PC-3 (cell line): ENCODE results near the gene BICRAL. TPM values are rescaled to one million over a fixed set of nuclear protein-coding genes. Genes with fewer than 3 reads are reported as not detected.

Experiments used
- ATAC-seq: fragments of 200-7000 bp; cut with Tn5 transposase; 2 replicates; pipeline ENCODE4 v1.9.1; 2020; ENCODE audit warnings: mild to moderate bottlenecking, moderate library complexity
- BruUV-seq: library from RNA; stranded (reverse); fragments of 400-500 nt; replicated peaks from 2 replicates; lab custom pipeline; 2021; lab: Mats Ljungman, UMichigan
- CTCF ChIA-PET: fragments of 300-600 bp; sonication (Branson Sonifier 250); formaldehyde crosslinking; loops from one replicate; lab custom pipeline; 2022; ENCODE audit warnings: antibody characterized with exemption; lab: Charles Lee
- POLR2A ChIA-PET: fragments of 300-600 bp; sonication (Branson Sonifier 250); formaldehyde crosslinking; loops from one replicate; lab custom pipeline; 2022; ENCODE audit warnings: antibody characterized with exemption; ENCODE audit not compliant: unreplicated experiment; lab: Charles Lee
- DNase-seq: peaks from one replicate; pipeline ENCODE4 v3.0.0-alpha.2; 2015
- H2AFZ ChIP-seq: fragments of 300-600 bp; sonication (generic); 2 replicates; pipeline ENCODE4 v1.6.0; 2016; ENCODE audit warnings: antibody characterized with exemption, low read length
- H3F3A ChIP-seq: fragments of 300-600 bp; sonication (generic); one replicate; pipeline ENCODE4 v1.6.0; 2017; ENCODE audit warnings: antibody characterized with exemption, low read length, control low read depth, mild to moderate bottlenecking; ENCODE audit not compliant: unreplicated experiment
- H3K27ac ChIP-seq: fragments of 300-600 bp; sonication (generic); 2 replicates; pipeline ENCODE4 v1.5.1; 2016; ENCODE audit warnings: mild to moderate bottlenecking, low read length
- H3K27me3 ChIP-seq: fragments of 300-600 bp; sonication (generic); 2 replicates; pipeline ENCODE4 v1.6.1; 2016; ENCODE audit warnings: low read length, mixed read lengths
- H3K36me3 ChIP-seq: fragments of 300-600 bp; sonication (generic); 2 replicates; pipeline ENCODE4 v1.6.1; 2016; ENCODE audit warnings: low read depth, mixed run types, low read length, mixed read lengths
- H3K4me1 ChIP-seq: fragments of 300-600 bp; sonication (generic); 2 replicates; pipeline ENCODE4 v1.5.1; 2016; ENCODE audit warnings: low read length; ENCODE audit not compliant: insufficient read depth
- H3K4me2 ChIP-seq: fragments of 300-600 bp; sonication (generic); 2 replicates; pipeline ENCODE4 v1.6.0; 2016; ENCODE audit warnings: low read length
- H3K4me3 ChIP-seq: fragments of 300-600 bp; sonication (generic); 2 replicates; pipeline ENCODE4 v1.5.1; 2016; ENCODE audit warnings: mild to moderate bottlenecking, low read length, mixed read lengths
- H3K79me2 ChIP-seq: fragments of 300-600 bp; sonication (generic); 2 replicates; pipeline ENCODE4 v1.6.1; 2017; ENCODE audit warnings: low read length, mixed read lengths
- H3K9ac ChIP-seq: fragments of 300-600 bp; sonication (generic); 2 replicates; pipeline ENCODE4 v1.6.0; 2016; ENCODE audit warnings: mild to moderate bottlenecking, low read length
- H3K9me2 ChIP-seq: fragments of 300-600 bp; sonication (generic); replicated peaks from 2 replicates; pipeline ENCODE4 v1.6.1; 2016; ENCODE audit warnings: mixed run types, low read length, mixed read lengths
- H3K9me3 ChIP-seq: fragments of 300-600 bp; sonication (generic); 2 replicates; pipeline ENCODE4 v1.6.1; 2016; ENCODE audit warnings: low read length, mixed read lengths
- H4K20me1 ChIP-seq: fragments of 300-600 bp; sonication (generic); 2 replicates; pipeline ENCODE4 v1.6.1; 2016; ENCODE audit warnings: low read length, mixed read lengths
- EZH2 ChIP-seq: fragments of 300-600 bp; sonication (generic); IDR thresholded peaks from one replicate; pipeline ENCODE4 v1.6.1; 2017; ENCODE audit warnings: antibody characterized with exemption, mild to moderate bottlenecking, low read length; ENCODE audit not compliant: unreplicated experiment
- EZH2phosphoT487 ChIP-seq: fragments of 300-600 bp; sonication (generic); IDR thresholded peaks from 2 replicates; pipeline ENCODE4 v1.6.1; 2018; ENCODE audit warnings: mild to moderate bottlenecking, antibody characterized with exemption, low read length, borderline replicate concordance
- intact Hi-C: fragments of 100-400 bp; cut with micrococcal nuclease; formaldehyde crosslinking; loops from 2 replicates; pipeline ENCODE4 v1.9.0; 2023
- total RNA-seq: library from RNA; depleted of rRNA; stranded (reverse); fragments of >200 nt; gene quantifications from 2 replicates; pipeline ENCODE4 v1.2.3, GENCODE V29; 2014
- TF ChIP-seq, protein P1 (sequence below): fragments of 300-600 bp; sonication (generic); conservative IDR thresholded peaks from 2 replicates; pipeline ENCODE4 v1.5.1; 2017; ENCODE audit warnings: antibody characterized with exemption, low read depth, mild to moderate bottlenecking, low read length

Gene BICRAL
- total RNA-seq, 1 experiment from 2014 or later, result 3.3 TPM

- Histone ChIP-seq H3K4me3 (peak overlapping the region; percentile 76), H3K9me2 (no peaks in the 10 kb centered on the region), H4K20me1 (no peaks in the 10 kb centered on the region), H3K4me1 (peaks cover 48% of the 10 kb centered on the region), H3K9ac (peak overlapping the region; percentile 99), H3K27me3 (no peaks in the 10 kb centered on the region), H3K79me2 (peaks cover 46% of the 10 kb centered on the region), H3K4me2 (peak overlapping the region; percentile 89), H3F3A (no peaks in the 10 kb centered on the region), H3K9me3 (no peaks in the 10 kb centered on the region), H3K27ac (peak overlapping the region; percentile 93), H2AFZ (no peak overlapping the region), H3K36me3 (no peaks in the 10 kb centered on the region)
- ATAC-seq (no peak), DNase-seq (no peak)
- POLR2A ChIA-PET, result interaction anchor here (0.5 to 0.7 kb wide), 5 partner anchors 14 to 165 kb away, joined by 3 to 9 read pairs (median 3); partner anchors contain the start of genes RPL7L1 and TBCC
- CTCF ChIA-PET, result no interaction called here
- TF ChIP-seq, protein P1, sequence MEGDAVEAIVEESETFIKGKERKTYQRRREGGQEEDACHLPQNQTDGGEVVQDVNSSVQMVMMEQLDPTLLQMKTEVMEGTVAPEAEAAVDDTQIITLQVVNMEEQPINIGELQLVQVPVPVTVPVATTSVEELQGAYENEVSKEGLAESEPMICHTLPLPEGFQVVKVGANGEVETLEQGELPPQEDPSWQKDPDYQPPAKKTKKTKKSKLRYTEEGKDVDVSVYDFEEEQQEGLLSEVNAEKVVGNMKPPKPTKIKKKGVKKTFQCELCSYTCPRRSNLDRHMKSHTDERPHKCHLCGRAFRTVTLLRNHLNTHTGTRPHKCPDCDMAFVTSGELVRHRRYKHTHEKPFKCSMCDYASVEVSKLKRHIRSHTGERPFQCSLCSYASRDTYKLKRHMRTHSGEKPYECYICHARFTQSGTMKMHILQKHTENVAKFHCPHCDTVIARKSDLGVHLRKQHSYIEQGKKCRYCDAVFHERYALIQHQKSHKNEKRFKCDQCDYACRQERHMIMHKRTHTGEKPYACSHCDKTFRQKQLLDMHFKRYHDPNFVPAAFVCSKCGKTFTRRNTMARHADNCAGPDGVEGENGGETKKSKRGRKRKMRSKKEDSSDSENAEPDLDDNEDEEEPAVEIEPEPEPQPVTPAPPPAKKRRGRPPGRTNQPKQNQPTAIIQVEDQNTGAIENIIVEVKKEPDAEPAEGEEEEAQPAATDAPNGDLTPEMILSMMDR, result no peak
- TF ChIP-seq EZH2, result no peak
- no peak for TF ChIP-seq EZH2phosphoT487
- BruUV-seq, result no TSS peak
- intact Hi-C loops, result loop anchor here (2.0 kb wide), 1 partner anchor 15 kb away; no protein-coding TSS in a partner anchor
These were observed 381 bp upstream of the BICRAL start for GRCh38 chr6:42781546-42781795.

DNA sequence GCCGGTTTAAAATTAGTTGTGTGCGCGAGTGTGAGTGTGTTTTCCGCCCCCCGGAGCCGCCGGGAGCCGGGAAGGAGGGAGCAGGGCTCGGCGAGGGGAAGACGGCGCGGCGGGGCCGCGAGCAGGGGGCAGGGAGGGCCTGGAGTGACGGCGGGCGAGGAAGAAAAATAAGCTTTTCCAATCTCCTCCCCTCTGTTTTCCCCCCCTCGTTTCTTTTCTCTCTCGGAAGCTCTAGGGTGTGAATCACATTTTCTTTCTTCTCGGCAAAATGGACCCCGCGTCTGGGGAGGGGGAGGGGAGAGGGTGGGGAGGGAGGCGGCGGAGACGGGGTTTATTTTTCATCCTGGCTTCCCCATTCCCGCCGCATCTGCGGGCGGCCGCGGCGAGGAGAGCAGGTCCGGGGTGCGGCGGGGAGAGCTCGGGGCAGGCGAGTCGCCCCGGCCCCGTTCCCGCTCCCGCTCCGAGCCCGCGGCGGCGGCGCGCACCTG, 881 bp downstream of the BICRAL start:
- Histone ChIP-seq H2AFZ (peak overlapping the region; percentile 73; the same call in 1 of the 2 replicates), H3K9me2 (no peaks in the 10 kb centered on the region), H3F3A (no peaks in the 10 kb centered on the region), H3K9me3 (no peaks in the 10 kb centered on the region), H3K4me1 (peaks cover 41% of the 10 kb centered on the region), H3K9ac (peak overlapping the region; percentile 99), H3K4me2 (peak overlapping the region; percentile 89), H3K79me2 (peaks cover 57% of the 10 kb centered on the region), H3K4me3 (peak overlapping the region; percentile 76), H3K27me3 (no peaks in the 10 kb centered on the region), H3K27ac (peak overlapping the region; percentile 93), H3K36me3 (no peaks in the 10 kb centered on the region), H4K20me1 (no peaks in the 10 kb centered on the region)
- TF ChIP-seq EZH2, result no peak
- TF ChIP-seq, protein P1, result no peak
- TF ChIP-seq EZH2phosphoT487, result no peak
- ATAC-seq (peak; percentile 59), DNase-seq (peak; percentile 84)
- CTCF ChIA-PET, result interaction anchor here (0.5 to 0.6 kb wide), 3 partner anchors 17 to 488 kb away, joined by 4 to 26 read pairs (median 7); no protein-coding TSS in a partner anchor
- POLR2A ChIA-PET, result interaction anchor here (0.6 to 1.2 kb wide), 8 partner anchors 9 to 202 kb away, joined by 3 to 25 read pairs (median 6); partner anchors contain the start of genes PPP2R5D and RPL7L1
- no TSS peak for BruUV-seq
- intact Hi-C loops, result loop anchor here (1.0 to 2.0 kb wide), 2 partner anchors 36 to 94 kb away; partner anchors contain the start of gene TBCC
